Stomach (tissue), 4 donors: Measurements from ENCODE around the gene PANK4.

Source experiments
- CTCF ChIP-seq, 7 experiments: fragments of 450-650 bp in 4 of 7; fragments of 200-600 bp in 3 of 7; sonication (generic) in 3 of 7; IDR thresholded peaks; one replicate each; pipeline ENCODE4 v1.5.1; 2016 to 2019; ENCODE audit warnings: antibody characterized with exemption in 7 of 7, control low read depth in 2 of 7, mild to moderate bottlenecking in 1 of 7
- POLR2AphosphoS5 ChIP-seq, 3 donors: sonication (generic); formaldehyde crosslinking; IDR thresholded peaks; one replicate each; pipeline ENCODE4 v1.6.1; 2016; ENCODE audit warnings: antibody characterized with exemption in 3 of 3

- TF ChIP-seq CTCF (IDR thresholded peaks at IDR 0.05) (peak in 1 of 7 experiments; percentile 24), POLR2AphosphoS5 (IDR thresholded peaks at IDR 0.05) (no peak)
These were observed 35.8 kb upstream of the PANK4 start for GRCh38 chr1:2561898-2562895.
